Central memory CD8-positive, alpha-beta T cell (primary cell): ENCODE data around the gene POLR3E.
A peak's percentile ranks its signal among the peaks of the same experiment; 100 is the strongest.

Experiments used
- ATAC-seq: fragments of 150-1000 bp; cut with Tn5 transposase; replicated peaks from 2 replicates; pipeline ENCODE4 v1.10.0; 2022; ENCODE audit warnings: mild to moderate bottlenecking, moderate FRiP score, moderate number of reproducible peaks; ENCODE audit not compliant: poor library complexity, severe bottlenecking; ENCODE audit errors: extremely low read depth
- DNase-seq, 2 donors: peaks; one replicate each; pipeline ENCODE4 v3.0.0; 2021; ENCODE audit warnings: low spot score in 2 of 2
- H3K27ac Mint-ChIP-seq: one replicate; pipeline ENCODE4 v1.8.0; 2022; ENCODE audit warnings: low read depth, mild to moderate bottlenecking, moderate library complexity, mixed read lengths
- H3K27me3 Mint-ChIP-seq: one replicate; pipeline ENCODE4 v1.8.0; 2022; ENCODE audit warnings: mixed read lengths
- H3K36me3 Mint-ChIP-seq: one replicate; pipeline ENCODE4 v1.8.0; 2022; ENCODE audit warnings: mild to moderate bottlenecking, moderate library complexity, mixed read lengths; ENCODE audit not compliant: insufficient read depth
- H3K4me1 Mint-ChIP-seq: one replicate; pipeline ENCODE4 v1.8.0; 2022; ENCODE audit warnings: mixed read lengths
- H3K4me3 Mint-ChIP-seq: one replicate; pipeline ENCODE4 v1.8.0; 2022; ENCODE audit warnings: mild to moderate bottlenecking, moderate library complexity, mixed read lengths
- H3K9me3 Mint-ChIP-seq: one replicate; pipeline ENCODE4 v1.8.0; 2022; ENCODE audit warnings: mixed read lengths

Gene POLR3E

GRCh38 chr16:22313876-22314470 lies 16.8 kb downstream of the POLR3E start:
- peaks cover 63% of the 10 kb centered on the region for H3K36me3 Mint-ChIP-seq

GRCh38 chr16:22314661-22315626 lies 17.7 kb downstream of the POLR3E start:
- ATAC-seq (no peak), DNase-seq (no peak)
- no peaks in the 10 kb centered on the region for H3K27me3 Mint-ChIP-seq
- H3K4me1 Mint-ChIP-seq, result peaks cover 6% of the 10 kb centered on the region
- H3K4me3 Mint-ChIP-seq, result no peak overlapping the region
- no peak overlapping the region for H3K27ac Mint-ChIP-seq
- H3K9me3 Mint-ChIP-seq, result no peaks in the 10 kb centered on the region
- H3K36me3 Mint-ChIP-seq, result peaks cover 68% of the 10 kb centered on the region

More at GRCh38 chr16:22313876-22314470, 16.8 kb downstream of the POLR3E start:
- DNase-seq (no peak), ATAC-seq (no peak)
- Mint-ChIP-seq H3K9me3 (no peaks in the 10 kb centered on the region), H3K4me1 (peaks cover 6% of the 10 kb centered on the region), H3K4me3 (no peak overlapping the region), H3K27ac (no peak overlapping the region), H3K27me3 (no peaks in the 10 kb centered on the region)

GRCh38 chr16:22315979-22316378 lies 18.8 kb downstream of the POLR3E start:
- no peaks in the 10 kb centered on the region for H3K9me3 Mint-ChIP-seq
- peaks cover 11% of the 10 kb centered on the region for H3K4me1 Mint-ChIP-seq
- H3K36me3 Mint-ChIP-seq, result peaks cover 66% of the 10 kb centered on the region
- no peaks in the 10 kb centered on the region for H3K27me3 Mint-ChIP-seq
- H3K4me3 Mint-ChIP-seq, result no peak overlapping the region
- ATAC-seq, result no peak
- DNase-seq, result no peak
- no peak overlapping the region for H3K27ac Mint-ChIP-seq

GRCh38 chr16:22316411-22316811 lies 19.2 kb downstream of the POLR3E start:
- no peaks in the 10 kb centered on the region for H3K27me3 Mint-ChIP-seq
- H3K36me3 Mint-ChIP-seq, result peaks cover 68% of the 10 kb centered on the region
- no peak overlapping the region for H3K27ac Mint-ChIP-seq
- no peaks in the 10 kb centered on the region for H3K9me3 Mint-ChIP-seq
- ATAC-seq (no peak), DNase-seq (no peak)
- H3K4me1 Mint-ChIP-seq, result peaks cover 15% of the 10 kb centered on the region
- H3K4me3 Mint-ChIP-seq, result no peak overlapping the region

GRCh38 chr16:22317001-22317530 lies 19.9 kb downstream of the POLR3E start:
- Mint-ChIP-seq H3K27ac (no peak overlapping the region), H3K4me3 (peak overlapping the region; percentile 23), H3K27me3 (no peaks in the 10 kb centered on the region), H3K4me1 (peaks cover 16% of the 10 kb centered on the region), H3K9me3 (no peaks in the 10 kb centered on the region), H3K36me3 (peaks cover 62% of the 10 kb centered on the region)
- no peak for ATAC-seq
- DNase-seq, result no peak

- DNase-seq (no peak), ATAC-seq (no peak)
- H3K4me3 Mint-ChIP-seq, result peak overlapping the region; percentile 23
- H3K27ac Mint-ChIP-seq, result no peak overlapping the region
- H3K36me3 Mint-ChIP-seq, result peaks cover 59% of the 10 kb centered on the region
- H3K9me3 Mint-ChIP-seq, result no peaks in the 10 kb centered on the region
- no peaks in the 10 kb centered on the region for H3K27me3 Mint-ChIP-seq
- peaks cover 16% of the 10 kb centered on the region for H3K4me1 Mint-ChIP-seq
Observed at GRCh38 chr16:22317625-22318024, 20.4 kb downstream of the POLR3E start.

- DNase-seq, result peak; percentile 39 to 58
- Mint-ChIP-seq H3K9me3 (no peaks in the 10 kb centered on the region), H3K36me3 (peaks cover 54% of the 10 kb centered on the region), H3K4me1 (peaks cover 11% of the 10 kb centered on the region), H3K27me3 (no peaks in the 10 kb centered on the region), H3K4me3 (no peak overlapping the region), H3K27ac (no peak overlapping the region)
- no peak for ATAC-seq
Observed at GRCh38 chr16:22318690-22319358, 21.6 kb downstream of the POLR3E start.

GRCh38 chr16:22320572-22321339 lies 23.5 kb downstream of the POLR3E start:
- no peak for DNase-seq
- H3K27me3 Mint-ChIP-seq, result no peaks in the 10 kb centered on the region
- no peak overlapping the region for H3K27ac Mint-ChIP-seq
- peaks cover 11% of the 10 kb centered on the region for H3K4me1 Mint-ChIP-seq
- ATAC-seq, result no peak
- peaks cover 55% of the 10 kb centered on the region for H3K36me3 Mint-ChIP-seq
- H3K4me3 Mint-ChIP-seq, result no peak overlapping the region
- no peaks in the 10 kb centered on the region for H3K9me3 Mint-ChIP-seq

- no peak overlapping the region for H3K4me3 Mint-ChIP-seq
Observed at GRCh38 chr16:22321340-22322001, 24.3 kb downstream of the POLR3E start.

GRCh38 chr16:22322021-22322471 lies 24.8 kb downstream of the POLR3E start:
- DNase-seq, result no peak
- H3K27ac Mint-ChIP-seq, result no peak overlapping the region
- H3K4me3 Mint-ChIP-seq, result no peak overlapping the region
- H3K27me3 Mint-ChIP-seq, result no peaks in the 10 kb centered on the region
- no peaks in the 10 kb centered on the region for H3K9me3 Mint-ChIP-seq
- peaks cover 55% of the 10 kb centered on the region for H3K36me3 Mint-ChIP-seq
- no peak for ATAC-seq
- peaks cover 11% of the 10 kb centered on the region for H3K4me1 Mint-ChIP-seq

More at GRCh38 chr16:22321340-22322001, 24.3 kb downstream of the POLR3E start:
- Mint-ChIP-seq H3K9me3 (no peaks in the 10 kb centered on the region), H3K4me1 (peaks cover 11% of the 10 kb centered on the region), H3K36me3 (peaks cover 52% of the 10 kb centered on the region), H3K27me3 (no peaks in the 10 kb centered on the region), H3K27ac (no peak overlapping the region)
- ATAC-seq, result peak; percentile 69
- peak; percentile 56 to 57 for DNase-seq

- H3K36me3 Mint-ChIP-seq, result peaks cover 49% of the 10 kb centered on the region
- DNase-seq, result no peak
- no peaks in the 10 kb centered on the region for H3K27me3 Mint-ChIP-seq
- ATAC-seq, result no peak
- H3K4me3 Mint-ChIP-seq, result no peak overlapping the region
- H3K4me1 Mint-ChIP-seq, result peaks cover 11% of the 10 kb centered on the region
- H3K27ac Mint-ChIP-seq, result no peak overlapping the region
- no peaks in the 10 kb centered on the region for H3K9me3 Mint-ChIP-seq
Observed at GRCh38 chr16:22322741-22323140, 25.5 kb downstream of the POLR3E start.
